ENCODE data around the gene SUPT20HL1.

GRCh38 chrX:24372021-24372763, 11.8 kb downstream of the SUPT20HL1 start:
- TF ChIP-seq, protein P1, sequence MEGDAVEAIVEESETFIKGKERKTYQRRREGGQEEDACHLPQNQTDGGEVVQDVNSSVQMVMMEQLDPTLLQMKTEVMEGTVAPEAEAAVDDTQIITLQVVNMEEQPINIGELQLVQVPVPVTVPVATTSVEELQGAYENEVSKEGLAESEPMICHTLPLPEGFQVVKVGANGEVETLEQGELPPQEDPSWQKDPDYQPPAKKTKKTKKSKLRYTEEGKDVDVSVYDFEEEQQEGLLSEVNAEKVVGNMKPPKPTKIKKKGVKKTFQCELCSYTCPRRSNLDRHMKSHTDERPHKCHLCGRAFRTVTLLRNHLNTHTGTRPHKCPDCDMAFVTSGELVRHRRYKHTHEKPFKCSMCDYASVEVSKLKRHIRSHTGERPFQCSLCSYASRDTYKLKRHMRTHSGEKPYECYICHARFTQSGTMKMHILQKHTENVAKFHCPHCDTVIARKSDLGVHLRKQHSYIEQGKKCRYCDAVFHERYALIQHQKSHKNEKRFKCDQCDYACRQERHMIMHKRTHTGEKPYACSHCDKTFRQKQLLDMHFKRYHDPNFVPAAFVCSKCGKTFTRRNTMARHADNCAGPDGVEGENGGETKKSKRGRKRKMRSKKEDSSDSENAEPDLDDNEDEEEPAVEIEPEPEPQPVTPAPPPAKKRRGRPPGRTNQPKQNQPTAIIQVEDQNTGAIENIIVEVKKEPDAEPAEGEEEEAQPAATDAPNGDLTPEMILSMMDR (conservative IDR thresholded peaks at IDR 0.05; ENCODE audit: low read depth, low read length): no peak
- TF ChIP-seq FOS (IDR thresholded peaks at IDR 0.05; ENCODE audit: low read depth, low read length) (no peak), CEBPB (IDR thresholded peaks at IDR 0.05; ENCODE audit: low read depth, low read length) (no peak), POLR2A (IDR thresholded peaks at IDR 0.05; ENCODE audit: low read depth, low read length) (no peak), RFX5 (IDR thresholded peaks at IDR 0.05; ENCODE audit: low read depth, low read length) (no peak), MXI1 (IDR thresholded peaks at IDR 0.05; ENCODE audit: borderline replicate concordance, low read depth, low read length) (no peak), NFE2L2 (IDR thresholded peaks at IDR 0.05; ENCODE audit: low read depth, low read length) (no peak), RCOR1 (IDR thresholded peaks at IDR 0.05; ENCODE audit: insufficient replicate concordance, low read length) (no peak), BHLHE40 (IDR thresholded peaks at IDR 0.05; ENCODE audit: low read depth, low read length) (no peak), RAD21 (IDR thresholded peaks at IDR 0.05; ENCODE audit: low read length) (no peak), MAZ (IDR thresholded peaks at IDR 0.05; ENCODE audit: borderline replicate concordance, low read depth, low read length) (no peak), SMC3 (IDR thresholded peaks at IDR 0.05; ENCODE audit: low read depth, low read length) (no peak), CHD1 (IDR thresholded peaks at IDR 0.05; ENCODE audit: low read depth, low read length) (no peak), ELK1 (IDR thresholded peaks at IDR 0.05; ENCODE audit: borderline replicate concordance, low read depth, low read length) (no peak)

Data from IMR-90 (cell line).